GM12801 (cell line): ENCODE data around the gene UBE2F.

Experiments used
- CTCF ChIP-seq: IDR thresholded peaks from one replicate; pipeline ENCODE4 v1.5.1; 2011; ENCODE audit warnings: control low read depth; ENCODE audit not compliant: insufficient read length; ENCODE audit errors: extremely low read depth

Gene UBE2F

GRCh38 chr2:237982039-237982725 lies 15.4 kb downstream of the UBE2F start:
- no peak for TF ChIP-seq CTCF

- TF ChIP-seq CTCF = no peak
These were observed 17.1 kb downstream of the UBE2F start for GRCh38 chr2:237983922-237984321.

GRCh38 chr2:237987268-237987667 lies 20.5 kb downstream of the UBE2F start:
- TF ChIP-seq CTCF = no peak

- TF ChIP-seq CTCF = no peak
These were observed 26.9 kb downstream of the UBE2F start for GRCh38 chr2:237993701-237994100.

- TF ChIP-seq CTCF = no peak
These were observed 28.2 kb downstream of the UBE2F start for GRCh38 chr2:237995036-237995435.

GRCh38 chr2:237996021-237996593 lies 29.3 kb downstream of the UBE2F start:
- TF ChIP-seq CTCF = no peak

GRCh38 chr2:237997521-237997920 lies 30.7 kb downstream of the UBE2F start:
- no peak for TF ChIP-seq CTCF
